GM23248 (cell line): ENCODE data around the gene LHFPL2.

Experiments used
- EZH2 ChIP-seq: fragments of 200-600 bp; sonication (generic); IDR thresholded peaks from 2 replicates; pipeline ENCODE4 v1.6.1; 2018; ENCODE audit warnings: antibody characterized with exemption, mild to moderate bottlenecking; ENCODE audit not compliant: insufficient read depth, poor library complexity, severe bottlenecking
- EZH2phosphoT487 ChIP-seq: fragments of 200-600 bp; sonication (generic); IDR thresholded peaks from 2 replicates; pipeline ENCODE4 v1.6.1; 2018; ENCODE audit warnings: antibody characterized with exemption, moderate library complexity, mild to moderate bottlenecking, low read depth; ENCODE audit not compliant: insufficient read depth

DNA sequence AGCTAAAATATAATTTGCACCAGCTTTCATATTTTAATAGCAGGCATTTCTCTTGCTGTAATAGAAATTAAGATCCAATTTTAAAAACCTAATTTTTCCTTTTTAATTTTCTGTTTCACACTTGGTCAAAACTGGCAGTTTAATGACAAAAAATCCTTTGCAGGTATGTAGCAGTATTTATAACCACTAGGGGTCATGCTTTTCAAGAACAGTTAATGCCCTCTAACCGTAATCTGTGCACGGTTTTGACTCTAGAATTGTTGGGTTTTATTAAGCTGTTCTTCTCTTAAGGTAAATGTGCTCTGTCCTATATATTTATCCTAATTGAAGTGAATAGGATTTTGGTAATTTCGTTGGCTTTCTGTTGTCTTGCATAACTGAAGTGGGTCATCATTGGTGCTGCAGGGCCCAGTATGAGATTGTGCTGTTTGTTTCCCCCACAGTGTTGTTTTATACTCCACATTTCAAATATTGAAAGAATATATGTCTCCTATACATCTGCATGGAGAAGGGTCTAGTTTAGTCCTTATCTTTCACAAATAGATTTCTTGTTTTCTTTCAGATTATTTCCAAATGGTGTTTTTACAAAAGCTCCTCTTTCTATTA lies 180.7 kb downstream of the LHFPL2 start:
- TF ChIP-seq EZH2 (no peak), EZH2phosphoT487 (no peak)
